Psoas muscle (tissue), 8 donors: ENCODE measurements around the gene CLHC1. TPM values are rescaled to one million over a fixed set of nuclear protein-coding genes. Genes with fewer than 3 reads are reported as not detected.
A peak's percentile ranks its signal among the peaks of the same experiment; 100 is the strongest.
"Not testable (repeated sequence)": the region's sequence is repeated elsewhere in the genome, so short reads cannot be mapped to it uniquely, and the experiment has no call there.

Experiments
- ATAC-seq, 4 donors: fragments of 200-7000 bp; cut with Tn5 transposase; one replicate each; pipeline ENCODE4 v1.9.1; 2020; ENCODE audit warnings: moderate library complexity in 3 of 4, mild to moderate bottlenecking in 2 of 4
- DNase-seq, 2 donors: peaks; one replicate each; pipeline ENCODE4 v3.0.0-alpha.2; 2020
- H3K27ac ChIP-seq: fragments of 200-600 bp; one replicate; pipeline ENCODE4 v1.8.0; 2022
- H3K27me3 ChIP-seq, 3 donors: fragments of 200-600 bp in 1 of 3; one replicate each; pipeline versions ENCODE4 v1.6.1 to v1.8.0; 2013 to 2022; ENCODE audit warnings: low read length in 2 of 3, mild to moderate bottlenecking in 2 of 3, moderate library complexity in 1 of 3; ENCODE audit not compliant: insufficient read depth in 3 of 3
- H3K36me3 ChIP-seq, 2 donors: fragments of 200-600 bp in 1 of 2; one replicate each; pipeline versions ENCODE4 v1.6.1 to v1.8.0; 2013 to 2022; ENCODE audit warnings: low read depth in 1 of 2, mild to moderate bottlenecking in 1 of 2, moderate library complexity in 1 of 2; ENCODE audit not compliant: insufficient read depth in 1 of 2
- H3K4me1 ChIP-seq: fragments of 200-600 bp; one replicate; pipeline ENCODE4 v1.8.0; 2022
- H3K4me3 ChIP-seq: fragments of 200-600 bp; one replicate; pipeline ENCODE4 v1.8.0; 2022; ENCODE audit warnings: mild to moderate bottlenecking
- H3K9me3 ChIP-seq: fragments of 200-600 bp; one replicate; pipeline ENCODE4 v1.8.0; 2022
- CTCF ChIP-seq: fragments of 200-600 bp; IDR thresholded peaks from one replicate; pipeline ENCODE4 v1.8.0; 2022; ENCODE audit warnings: antibody characterized with exemption
- WGBS, 3 donors: extraction: QIAGEN DNeasy Blood & Tissue Kit; methylation state at CpG; one replicate each; pipeline versions ENCODE4 v1.1.6 to v1.1.7; 2013; 5-methylcytosine and 5-hydroxymethylcytosine counted together
- intact Hi-C, 2 donors: fragments of 100-400 bp; cut with DNase I; formaldehyde crosslinking; loops; one replicate each; pipeline versions ENCODE4 v1.11.0 to v1.14.2; 2022
- polyA plus RNA-seq, 3 donors: library from polyadenylated mRNA; stranded (reverse); fragments of 200-250 nt; gene quantifications; one replicate each; pipeline ENCODE4 v1.2.3, GENCODE V29; 2013
- total RNA-seq, 4 donors: library from RNA; stranded (reverse); fragmentation: NEBNext Ultra II Directional in 2 of 4; extraction: Animal tissue kit (Norgen Biotek cat#: 25700) in 2 of 4; gene quantifications; one replicate each; pipeline versions ENCODE4 v1.2.1 to v1.2.4, GENCODE V29; 2021 to 2023
- donor health status: healthy with polysubstance abuse.
- donor health status: DM: no; HTN: no; CAD: no; lungs with moderate emphysema.
- donor health status: Bipolar disorder and iron deficiency.
- donor health status: healthy.
- donor health status: DM: yes; HTN: yes; CAD: no.
- donor health status: DM: no; HTN: no; CAD: no.
- donor health status: DM: no; HTN: no; CAD: no.
- donor health status: DM: yes; HTN: yes; CAD: no.

The CLHC1 gene
- total and polyA plus RNA-seq, 7 donors, result 0.47 to 6.8 (median 3.2) TPM

- Histone ChIP-seq H3K9me3 (no peaks in the 10 kb centered on the region), H3K4me3 (no peak overlapping the region), H3K36me3 (no peaks in the 10 kb centered on the region), H3K4me1 (no peaks in the 10 kb centered on the region), H3K27ac (no peak overlapping the region), H3K27me3 (no peaks in the 10 kb centered on the region)
- intact Hi-C loops, result no loop called here
- 48 to 98% (median 96%) methylated on average over 2 of the region's 2 CpGs for WGBS, 3 donors
- ATAC-seq, result no peak
- DNase-seq, result no peak
- no peak for TF ChIP-seq CTCF
Measured at GRCh38 chr2:55135491-55135890, 96.6 kb downstream of the CLHC1 start.

- no peaks in the 10 kb centered on the region for H3K27me3 ChIP-seq
- H3K9me3 ChIP-seq, result no peaks in the 10 kb centered on the region
- intact Hi-C loops, result no loop called here
- H3K4me1 ChIP-seq, result no peaks in the 10 kb centered on the region
- whole genome bisulfite sequencing, 3 donors, result 83 to 100% (median 85%) methylated on average over 1 of the region's 1 CpG
- H3K36me3 ChIP-seq, result no peaks in the 10 kb centered on the region
- H3K4me3 ChIP-seq, result peak overlapping the region; percentile 51
- no peak for DNase-seq
- ATAC-seq, result no peak
- no peak for TF ChIP-seq CTCF
- H3K27ac ChIP-seq, result no peak overlapping the region
Measured at GRCh38 chr2:55134316-55134706, 97.8 kb downstream of the CLHC1 start.

- Histone ChIP-seq H3K4me3 (peak overlapping the region; percentile 51), H3K27me3 (no peaks in the 10 kb centered on the region), H3K27ac (peak overlapping the region; percentile 34), H3K9me3 (no peaks in the 10 kb centered on the region), H3K36me3 (no peaks in the 10 kb centered on the region), H3K4me1 (no peaks in the 10 kb centered on the region)
- DNase-seq (no peak), ATAC-seq (peak; percentile 44 to 76 (median 52))
- WGBS, 3 donors, result 38 to 55% (median 50%) methylated on average over 10 of the region's 10 CpGs
- TF ChIP-seq CTCF, result no peak
- intact Hi-C loops, result no loop called here
Measured at GRCh38 chr2:55133467-55134315, 98.4 kb downstream of the CLHC1 start.

GRCh38 chr2:55130849-55131248 is 101.2 kb downstream of the CLHC1 start:
- no peak for TF ChIP-seq CTCF
- intact Hi-C loops, result no loop called here

GRCh38 chr2:55126643-55127042 is 105.5 kb downstream of the CLHC1 start:
- H3K27me3 ChIP-seq, H3K4me3 ChIP-seq, H3K4me1 ChIP-seq, DNase-seq, ATAC-seq, H3K9me3 ChIP-seq, H3K27ac ChIP-seq, H3K36me3 ChIP-seq, intact Hi-C loops: not testable (repeated sequence)
- WGBS, 3 donors, result 94 to 99% (median 95%) methylated on average over 4 of the region's 4 CpGs

More at GRCh38 chr2:55130849-55131248, 101.2 kb downstream of the CLHC1 start:
- H3K27ac ChIP-seq, result no peak overlapping the region
- ATAC-seq (no peak), DNase-seq (no peak)
- no peaks in the 10 kb centered on the region for H3K9me3 ChIP-seq
- no peak overlapping the region for H3K4me3 ChIP-seq
- no peaks in the 10 kb centered on the region for H3K4me1 ChIP-seq
- WGBS, 3 donors, result 88 to 96% (median 89%) methylated on average over 1 of the region's 1 CpG
- no peaks in the 10 kb centered on the region for H3K27me3 ChIP-seq
- H3K36me3 ChIP-seq, result no peaks in the 10 kb centered on the region

Other genes starting within 250 kb of the CLHC1 start
- 100 to 1,000 TPM; 235 to 394 (median 302) TPM for gene RTN4, start 181.8 kb downstream of the CLHC1 start, total RNA-seq
- gene RTN4, start 181.8 kb downstream of the CLHC1 start, polyA plus RNA-seq, result 100 to 1,000 TPM; 168 to 542 (median 289) TPM
- 100 to 1,000 TPM; 360 to 487 (median 465) TPM for gene RPS27A, start 395 bp upstream of the CLHC1 start, total RNA-seq
- gene RPS27A, start 395 bp upstream of the CLHC1 start, polyA plus RNA-seq, result 1,000 to 10,000 TPM; 1,032 to 1,630 (median 1,275) TPM
- gene MTIF2, start 36.9 kb upstream of the CLHC1 start, total RNA-seq, result 10 to 100 TPM; 33.8 to 47.7 (median 37.2) TPM
- 10 to 100 TPM; 31.8 to 64.6 (median 53.5) TPM for gene MTIF2, start 36.9 kb upstream of the CLHC1 start, polyA plus RNA-seq
- gene CCDC88A, start 187.6 kb upstream of the CLHC1 start, total RNA-seq, result 10 to 100 TPM; 12.3 to 21.4 (median 16.8) TPM
- 1 to 10 TPM; 4.7 to 8.9 (median 5.6) TPM for gene CCDC88A, start 187.6 kb upstream of the CLHC1 start, polyA plus RNA-seq